IPS-18c (cell line): ENCODE measurements around the gene FGFR2.
"Not testable (repeated sequence)": the region's sequence is repeated elsewhere in the genome, so short reads cannot be mapped to it uniquely, and the experiment has no call there.

ENCODE experiments used
- H3K4me3 ChIP-seq: 2 replicates; pipeline ENCODE4 v1.7.0; 2013; ENCODE audit warnings: low read depth, mild to moderate bottlenecking, low read length, moderate library complexity; ENCODE audit not compliant: insufficient read depth
- H3K9me3 ChIP-seq: one replicate; pipeline ENCODE4 v1.6.1; 2013; ENCODE audit warnings: mild to moderate bottlenecking, low read length, moderate library complexity; ENCODE audit not compliant: control insufficient read depth, insufficient read depth

FGFR2 gene

DNA sequence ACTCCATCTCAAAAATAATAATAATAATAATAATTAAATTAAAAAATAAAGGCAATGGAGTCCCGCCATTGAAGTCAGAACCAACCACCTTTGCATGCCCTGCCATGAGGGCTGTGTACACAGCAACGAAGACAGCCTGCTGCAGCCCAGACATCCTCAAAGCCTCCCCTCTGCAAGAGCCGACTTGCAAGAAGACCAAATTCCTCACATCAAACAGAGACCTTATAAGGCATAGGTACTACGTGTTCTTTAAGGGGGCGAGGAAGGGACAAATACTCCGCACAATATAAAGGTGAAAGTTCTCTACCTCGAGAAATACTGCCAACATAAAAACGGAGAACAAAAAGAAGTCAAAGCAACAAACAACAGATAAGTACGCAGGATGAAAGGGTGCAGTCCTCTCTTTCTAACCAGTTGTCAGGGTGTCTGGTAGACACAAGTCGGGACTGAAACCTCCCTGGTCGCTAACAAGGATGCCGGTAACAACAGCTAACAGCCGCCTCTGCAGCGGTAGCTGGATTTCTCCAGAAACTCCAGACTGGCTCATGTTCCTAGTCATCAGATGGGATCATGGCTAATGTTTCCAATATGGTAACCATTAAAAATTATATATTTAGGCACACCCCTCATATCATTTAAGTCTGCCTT, 23.6 kb downstream of the FGFR2 start:
- Histone ChIP-seq H3K4me3 (no peak overlapping the region), H3K9me3 (no peaks in the 10 kb centered on the region)

DNA sequence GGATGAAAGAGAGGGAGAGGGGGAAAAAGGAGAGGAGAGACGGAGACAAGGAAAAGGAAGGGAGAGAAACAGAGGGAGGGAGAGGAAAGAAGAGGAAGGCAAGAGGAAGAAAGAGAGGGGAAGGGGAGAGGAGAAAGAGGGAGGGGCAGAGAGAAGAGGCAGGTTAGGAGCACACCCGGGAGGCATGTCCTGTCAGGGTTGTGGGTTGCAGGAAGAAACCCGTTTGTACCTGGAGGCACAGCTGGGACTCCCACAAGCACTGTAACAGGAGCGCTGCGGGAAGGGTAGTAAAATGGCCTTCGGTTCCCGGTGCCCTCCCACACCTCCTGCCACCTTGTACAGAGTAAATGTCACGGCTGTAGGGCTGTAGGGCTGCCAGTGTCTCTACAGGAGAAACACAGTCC, 24.7 kb downstream of the FGFR2 start:
- Histone ChIP-seq H3K9me3 (no peaks in the 10 kb centered on the region), H3K4me3 (no peak overlapping the region)

DNA sequence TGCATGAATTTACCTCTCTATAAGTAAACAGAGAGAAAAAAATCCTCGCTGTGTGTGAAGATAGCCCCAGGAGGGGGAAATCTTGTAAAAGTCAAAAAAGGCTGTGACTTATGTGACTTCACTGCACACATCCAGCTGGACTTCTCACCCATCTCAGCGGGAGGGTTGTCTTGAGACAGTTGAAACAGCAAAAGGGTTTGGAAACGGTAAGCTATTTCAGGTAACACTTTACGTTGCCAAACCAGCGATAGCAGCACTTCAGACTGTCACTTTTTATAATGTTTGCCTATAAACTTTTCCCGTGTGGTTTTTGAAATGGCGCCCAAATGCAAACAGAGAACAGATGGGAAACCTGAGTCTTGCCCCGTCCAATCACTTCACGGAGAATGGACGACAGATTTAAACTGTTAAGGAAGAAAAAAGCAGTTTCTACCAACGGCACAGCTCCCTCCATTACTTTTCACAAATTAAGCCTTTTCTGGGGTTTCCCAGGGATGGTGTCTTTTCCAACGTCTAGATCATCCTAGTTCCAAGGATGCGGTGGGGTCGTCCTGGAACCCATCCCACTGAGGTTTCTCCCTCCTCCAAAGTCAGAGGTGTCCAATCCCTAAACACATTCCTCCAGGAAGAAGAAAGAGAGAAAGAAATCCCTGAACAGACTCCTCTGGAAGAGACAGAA, 25.2 kb downstream of the FGFR2 start:
- Histone ChIP-seq H3K4me3 (no peak overlapping the region), H3K9me3 (no peaks in the 10 kb centered on the region)

DNA sequence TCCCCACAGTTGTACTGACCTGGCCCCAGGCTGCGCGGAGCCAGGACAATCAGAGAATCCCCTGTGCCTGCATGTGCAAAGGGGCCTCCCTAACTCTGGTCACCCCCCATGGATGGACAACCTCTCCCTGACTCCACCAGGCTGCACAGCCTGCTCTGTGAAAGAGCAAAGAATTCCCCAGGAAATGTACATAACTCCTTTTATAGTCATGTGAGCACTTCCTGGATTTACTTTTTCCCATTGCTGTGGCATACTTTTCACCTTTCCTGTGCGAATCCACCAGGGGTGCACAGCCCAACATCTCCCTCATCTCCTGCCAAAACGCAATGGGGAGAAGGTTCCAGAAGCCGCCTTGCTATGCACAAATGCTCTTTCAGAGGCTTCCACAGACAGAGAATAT, 27.9 kb downstream of the FGFR2 start:
- Histone ChIP-seq H3K9me3 (no peaks in the 10 kb centered on the region), H3K4me3 (no peak overlapping the region)

DNA sequence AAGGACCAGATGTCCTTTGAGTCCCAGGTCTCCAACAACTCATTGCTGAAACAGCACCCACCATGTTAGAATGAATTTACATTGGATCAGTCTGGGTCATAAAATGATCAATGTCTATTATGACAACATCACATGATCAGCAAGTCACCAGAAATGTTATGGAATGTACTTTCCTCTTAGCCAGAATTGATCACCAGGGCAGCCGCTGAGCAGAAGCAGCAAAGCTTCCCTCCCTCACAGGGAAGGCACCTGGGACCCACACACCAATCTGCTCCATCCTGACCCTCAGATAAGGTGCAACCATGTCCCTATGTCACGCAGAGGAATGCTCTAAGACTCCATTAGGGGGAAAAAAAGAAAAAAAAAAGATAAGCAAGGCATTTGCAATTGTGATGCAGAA, 30.0 kb downstream of the FGFR2 start:
- no peaks in the 10 kb centered on the region for H3K9me3 ChIP-seq
- no peak overlapping the region for H3K4me3 ChIP-seq

DNA sequence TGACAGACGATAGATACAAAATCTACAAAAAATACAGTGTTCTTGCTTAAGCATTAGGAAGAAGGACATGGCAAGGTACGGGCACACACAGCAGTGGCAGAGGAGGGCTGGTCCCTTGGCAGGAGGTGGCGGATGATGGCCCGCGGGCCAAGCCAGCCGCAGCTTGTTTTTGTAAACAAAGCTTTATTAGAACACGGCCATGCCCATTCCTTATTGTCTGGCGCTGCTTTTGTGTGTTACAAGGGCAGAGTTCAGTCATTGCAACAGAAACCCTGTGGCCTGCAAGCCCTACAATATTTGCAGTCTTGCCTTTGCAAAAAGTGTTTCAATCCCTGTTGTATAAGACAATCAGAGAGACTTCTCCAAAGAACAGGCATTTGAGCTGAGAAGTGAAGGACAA, 30.7 kb downstream of the FGFR2 start:
- Histone ChIP-seq H3K9me3 (no peaks in the 10 kb centered on the region), H3K4me3 (no peak overlapping the region)

DNA sequence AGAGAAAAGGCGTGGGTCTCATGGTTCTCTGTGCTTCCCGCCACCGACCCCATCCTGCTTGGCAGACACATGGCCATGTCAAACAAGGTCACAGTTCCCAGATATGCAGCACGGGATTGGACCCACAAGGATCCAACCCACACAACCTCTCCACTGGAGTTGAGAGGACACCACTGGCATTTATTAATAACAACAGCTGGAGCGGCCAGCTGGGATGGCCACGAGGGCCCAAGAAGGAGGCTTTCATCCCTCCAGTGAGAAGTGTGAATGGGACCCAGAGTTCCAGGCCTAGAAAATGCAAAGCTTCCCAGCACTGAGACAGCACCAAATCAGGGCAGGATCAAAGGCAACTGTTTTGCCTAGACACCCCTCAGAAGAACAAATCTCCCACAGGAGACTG, 31.5 kb downstream of the FGFR2 start:
- no peak overlapping the region for H3K4me3 ChIP-seq
- H3K9me3 ChIP-seq = no peaks in the 10 kb centered on the region

DNA sequence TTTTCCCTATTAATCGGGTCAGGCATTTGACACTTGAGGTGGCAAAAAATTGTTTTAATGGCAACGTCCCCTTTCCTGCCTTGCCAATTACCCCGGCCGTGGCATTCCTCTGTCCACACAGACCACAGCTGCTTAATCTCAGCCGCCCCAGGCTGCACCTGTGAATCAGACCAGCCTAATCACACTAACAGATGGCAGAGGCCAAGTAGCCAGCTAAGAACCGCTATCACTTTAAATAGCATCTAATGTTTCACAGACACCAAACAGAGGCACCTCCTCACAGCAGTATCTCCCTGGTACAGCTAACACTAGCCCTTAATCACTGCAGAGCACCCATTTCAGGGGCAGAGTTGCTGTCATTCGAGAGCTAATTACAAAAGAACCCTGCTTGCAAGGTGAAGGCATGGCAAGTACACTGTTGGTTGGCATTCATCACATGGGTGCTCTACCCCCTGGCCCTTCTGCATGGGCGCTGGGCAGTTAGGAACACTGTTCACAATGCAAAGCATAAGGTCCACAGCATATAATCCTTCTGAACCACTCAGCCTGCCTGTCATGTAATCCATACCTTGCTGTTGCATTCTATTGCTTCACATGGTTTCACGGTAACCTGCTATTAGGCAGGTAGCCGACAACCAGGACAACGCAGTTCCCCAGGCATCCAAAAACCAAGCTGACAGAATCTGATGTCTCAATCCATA, 38.8 kb downstream of the FGFR2 start:
- no peaks in the 10 kb centered on the region for H3K9me3 ChIP-seq

DNA sequence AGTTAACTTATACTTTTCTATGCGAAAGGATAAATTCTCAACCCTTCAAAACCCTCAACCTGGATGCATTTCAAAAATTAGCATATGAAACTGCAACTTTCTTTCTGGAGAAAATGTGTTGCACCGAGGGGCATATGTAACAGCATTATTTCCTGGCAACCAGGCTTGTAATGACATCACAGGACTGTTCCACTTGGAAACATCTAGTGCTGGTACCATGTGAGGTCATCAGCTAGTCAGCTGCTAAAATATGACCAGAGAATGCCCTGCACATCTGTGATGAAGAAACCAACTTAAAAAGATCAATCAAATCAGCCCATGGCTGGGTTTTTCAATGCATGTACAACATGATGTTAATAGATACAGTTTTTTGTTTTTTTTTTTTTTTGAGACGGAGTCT, 40.0 kb downstream of the FGFR2 start:
- Histone ChIP-seq H3K9me3 (no peaks in the 10 kb centered on the region), H3K4me3 (no peak overlapping the region)

More for the DNA sequence above, 38.8 kb downstream of the FGFR2 start:
- H3K4me3 ChIP-seq = no peak overlapping the region

DNA sequence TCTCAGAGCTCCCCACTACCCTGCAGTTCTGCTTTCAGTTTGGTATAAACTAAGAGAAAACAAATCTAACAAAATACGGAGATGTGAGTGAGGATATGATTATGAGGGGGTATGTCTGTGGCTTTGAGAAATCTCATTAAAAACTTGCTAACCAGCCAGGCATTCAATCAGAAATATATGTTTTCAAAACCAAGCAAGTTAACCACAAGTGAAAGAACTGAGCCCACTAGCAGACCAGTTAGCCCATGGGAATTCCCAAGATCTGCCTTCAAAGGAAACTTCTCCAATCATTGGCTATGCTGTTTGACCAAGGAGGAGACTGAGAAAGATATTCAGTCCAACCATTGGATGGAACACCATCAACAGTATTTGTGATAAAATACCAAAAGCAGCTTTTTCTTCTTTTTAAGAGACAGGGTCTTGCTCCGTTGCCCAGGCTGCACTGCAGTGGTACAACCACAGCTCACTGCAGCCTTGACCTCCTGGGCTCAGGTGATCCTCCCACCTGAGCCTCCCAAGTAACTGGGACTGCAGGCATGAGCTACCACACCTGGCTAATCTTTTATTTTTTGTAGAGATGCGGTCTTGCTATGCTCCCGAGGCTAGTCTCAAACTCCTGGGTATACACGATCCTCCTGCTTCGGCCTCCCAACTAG, 41.2 kb downstream of the FGFR2 start:
- Histone ChIP-seq H3K4me3 (no peak overlapping the region), H3K9me3 (no peaks in the 10 kb centered on the region)

DNA sequence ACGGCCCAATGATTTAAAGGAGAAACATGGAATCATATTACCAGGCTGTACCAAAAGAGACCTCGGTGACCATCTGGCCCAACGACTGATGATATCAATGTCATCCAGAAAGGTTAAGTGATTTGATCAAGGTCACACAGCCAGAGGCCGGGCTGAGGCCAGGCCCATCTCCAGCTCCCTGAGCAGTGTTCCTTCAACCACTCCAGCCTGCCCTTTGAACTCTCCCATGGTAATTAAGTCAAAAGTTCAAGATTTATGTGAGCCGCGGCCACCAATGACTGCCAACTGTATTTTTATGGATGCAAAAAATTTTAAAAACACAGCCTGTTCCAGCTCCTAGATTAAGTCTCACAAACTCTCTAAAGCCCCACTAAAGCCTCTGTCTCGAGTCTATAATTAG, 41.8 kb downstream of the FGFR2 start:
- Histone ChIP-seq H3K9me3 (no peaks in the 10 kb centered on the region), H3K4me3 (no peak overlapping the region)

DNA sequence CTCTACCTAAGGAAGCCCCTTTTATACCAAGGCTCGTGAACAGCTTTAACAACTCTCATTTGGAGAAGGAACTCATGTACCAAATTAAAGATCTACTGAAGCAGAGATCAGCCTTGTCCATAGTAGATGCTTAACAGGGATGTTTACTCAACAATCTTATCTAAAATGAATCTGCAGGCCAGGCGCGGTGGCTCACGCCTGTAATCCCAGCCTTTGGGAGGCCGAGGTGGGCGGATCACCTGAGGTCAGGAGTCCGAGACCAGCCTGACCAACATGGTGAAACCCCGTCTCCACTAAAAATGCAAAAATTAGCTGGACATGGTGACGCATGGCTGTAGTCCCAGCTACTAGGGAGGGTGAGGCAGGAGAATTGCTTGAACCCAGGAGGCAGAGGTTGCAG, 43.3 kb downstream of the FGFR2 start:
- H3K9me3 ChIP-seq, H3K4me3 ChIP-seq: not testable (repeated sequence)

DNA sequence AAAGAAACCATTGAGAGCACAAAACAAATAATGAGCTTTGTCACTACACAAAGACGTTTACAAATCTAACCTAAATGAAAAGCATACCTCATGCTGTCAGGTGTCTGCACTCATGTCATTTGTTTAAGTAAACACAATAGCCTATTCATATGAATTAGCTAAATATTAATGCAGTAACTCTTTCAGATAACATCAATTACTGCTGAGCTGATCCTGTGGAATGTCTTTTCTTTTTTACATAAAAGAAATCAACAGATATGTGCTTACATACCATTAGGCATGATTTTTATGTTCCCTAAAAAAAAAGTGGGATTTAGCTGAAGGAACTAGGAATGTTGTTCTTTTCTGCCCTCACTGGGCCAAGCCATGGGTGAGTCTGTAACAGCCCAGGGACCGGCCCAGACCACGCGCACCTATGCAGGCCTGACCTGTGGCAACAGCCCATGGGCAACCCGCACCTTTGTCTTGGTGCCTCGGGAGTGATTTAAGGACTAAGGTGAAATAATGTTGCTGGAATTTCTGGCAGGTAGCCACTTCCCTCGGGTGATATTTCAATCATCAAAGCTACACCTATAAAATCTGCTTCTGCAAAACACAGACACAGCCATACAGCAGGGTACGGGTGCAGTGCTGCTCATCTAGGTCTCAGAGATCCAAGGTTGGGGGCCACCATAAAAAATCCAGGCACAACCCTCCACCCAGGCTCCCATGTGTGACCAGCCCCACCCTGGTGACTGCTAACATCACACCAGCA, 44.6 kb downstream of the FGFR2 start:
- no peaks in the 10 kb centered on the region for H3K9me3 ChIP-seq

DNA sequence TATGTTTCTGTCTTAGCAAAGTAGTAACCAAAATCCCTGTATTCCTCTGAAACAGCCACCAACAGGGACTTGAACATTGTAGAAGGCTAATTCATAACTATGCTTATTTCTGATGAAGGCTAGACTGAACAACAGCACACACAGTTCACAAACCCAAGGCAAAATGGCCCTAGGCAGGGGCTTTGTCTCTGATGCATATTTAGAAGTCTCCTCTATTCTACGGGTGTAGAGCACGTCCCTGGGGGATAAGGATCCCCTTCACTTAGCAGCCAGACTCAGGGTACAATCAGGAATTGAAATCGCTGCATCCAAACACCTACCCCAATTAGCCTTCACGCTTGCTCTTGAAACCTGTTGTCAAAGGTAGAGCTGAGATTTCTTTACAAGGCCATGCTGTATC, 45.5 kb downstream of the FGFR2 start:
- no peak overlapping the region for H3K4me3 ChIP-seq
- H3K9me3 ChIP-seq = no peaks in the 10 kb centered on the region

More for the DNA sequence above, 44.6 kb downstream of the FGFR2 start:
- H3K4me3 ChIP-seq = no peak overlapping the region

DNA sequence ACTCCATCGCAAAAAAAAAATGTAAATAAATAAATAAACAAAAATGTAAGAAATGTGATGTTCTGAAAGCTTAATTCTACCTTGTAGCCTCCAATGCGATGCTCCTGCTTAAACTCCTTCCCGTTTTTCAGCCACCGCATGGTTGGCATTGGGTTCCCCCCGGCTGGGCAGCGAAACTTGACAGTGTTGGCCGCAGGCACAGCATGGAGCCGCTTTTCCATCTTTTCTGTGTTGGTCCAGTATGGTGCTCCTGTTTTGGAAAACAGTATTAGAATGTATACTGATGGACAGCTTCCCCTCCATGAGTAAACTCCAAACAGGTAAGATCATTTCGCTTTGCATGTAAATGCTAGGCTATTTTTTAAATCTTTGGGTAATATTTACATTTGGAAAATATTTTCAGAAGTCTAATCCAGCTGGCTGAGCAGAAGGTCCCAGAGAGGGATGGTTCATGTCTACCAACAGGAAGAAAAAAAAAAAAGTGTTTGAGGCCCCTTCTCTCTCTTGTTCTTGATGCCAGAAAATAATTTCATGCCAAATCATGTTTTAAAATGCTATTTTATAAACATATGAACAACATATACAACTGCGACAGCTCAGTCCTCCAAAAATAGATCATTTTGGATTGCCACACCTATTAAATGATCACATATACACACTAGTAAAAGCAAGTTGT, 46.9 kb downstream of the FGFR2 start:
- H3K4me3 ChIP-seq = no peak overlapping the region
- H3K9me3 ChIP-seq = no peaks in the 10 kb centered on the region

DNA sequence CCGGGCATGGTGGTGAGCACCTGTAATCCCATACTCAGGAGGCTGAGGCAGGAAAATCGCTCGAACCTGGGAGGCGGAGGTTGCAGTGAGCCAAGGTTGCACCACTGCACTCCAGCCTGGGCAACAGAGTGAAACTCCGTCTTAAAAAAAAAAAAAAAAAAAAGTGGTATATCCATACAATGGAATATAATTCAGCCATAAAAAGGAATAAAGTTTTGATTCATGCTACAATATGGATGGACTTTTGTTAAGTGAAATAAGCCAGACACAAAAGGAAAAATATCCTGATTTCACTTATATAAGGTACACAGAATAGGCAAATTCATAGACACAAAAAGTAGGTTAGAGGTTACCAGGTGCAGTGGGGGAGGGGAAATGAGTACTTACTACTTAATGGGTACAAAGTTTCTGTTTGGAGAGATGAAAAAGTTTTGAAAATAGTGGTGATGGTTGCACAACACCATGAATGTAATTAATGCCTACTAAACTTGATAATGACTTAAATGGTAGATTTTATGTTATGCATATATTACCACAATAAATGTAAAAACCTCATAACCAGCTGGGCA, 53.9 kb downstream of the FGFR2 start:
- no peaks in the 10 kb centered on the region for H3K9me3 ChIP-seq

DNA sequence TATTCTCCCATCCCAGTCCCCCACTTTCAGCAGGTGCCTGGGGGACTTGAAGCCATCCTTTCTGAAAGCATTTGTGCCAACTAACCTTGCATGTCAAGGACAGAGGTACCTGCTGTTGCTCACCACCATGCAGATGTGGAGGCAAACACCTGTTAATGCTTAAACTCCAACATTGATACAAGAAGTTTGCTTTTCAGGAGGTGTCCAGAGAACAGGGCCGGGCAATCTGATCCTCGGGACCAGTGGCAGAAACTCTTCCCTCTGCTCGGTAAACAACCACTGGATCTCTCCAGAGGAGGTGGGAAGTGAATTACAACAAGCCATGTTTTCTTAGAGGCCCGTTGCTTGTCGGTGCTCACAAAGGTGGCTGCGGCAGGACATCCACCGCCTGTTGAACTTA, 54.7 kb downstream of the FGFR2 start:
- Histone ChIP-seq H3K4me3 (no peak overlapping the region), H3K9me3 (no peaks in the 10 kb centered on the region)

More for the DNA sequence above, 53.9 kb downstream of the FGFR2 start:
- H3K4me3 ChIP-seq = no peak overlapping the region
